GM10847 (cell line): ENCODE measurements around the gene SLC18B1.

Source experiments
- POLR2A ChIP-seq: IDR thresholded peaks from 2 replicates; pipeline ENCODE4 v1.6.1; 2011; ENCODE audit not compliant: insufficient read length; ENCODE audit errors: extremely low read depth

Gene SLC18B1

DNA sequence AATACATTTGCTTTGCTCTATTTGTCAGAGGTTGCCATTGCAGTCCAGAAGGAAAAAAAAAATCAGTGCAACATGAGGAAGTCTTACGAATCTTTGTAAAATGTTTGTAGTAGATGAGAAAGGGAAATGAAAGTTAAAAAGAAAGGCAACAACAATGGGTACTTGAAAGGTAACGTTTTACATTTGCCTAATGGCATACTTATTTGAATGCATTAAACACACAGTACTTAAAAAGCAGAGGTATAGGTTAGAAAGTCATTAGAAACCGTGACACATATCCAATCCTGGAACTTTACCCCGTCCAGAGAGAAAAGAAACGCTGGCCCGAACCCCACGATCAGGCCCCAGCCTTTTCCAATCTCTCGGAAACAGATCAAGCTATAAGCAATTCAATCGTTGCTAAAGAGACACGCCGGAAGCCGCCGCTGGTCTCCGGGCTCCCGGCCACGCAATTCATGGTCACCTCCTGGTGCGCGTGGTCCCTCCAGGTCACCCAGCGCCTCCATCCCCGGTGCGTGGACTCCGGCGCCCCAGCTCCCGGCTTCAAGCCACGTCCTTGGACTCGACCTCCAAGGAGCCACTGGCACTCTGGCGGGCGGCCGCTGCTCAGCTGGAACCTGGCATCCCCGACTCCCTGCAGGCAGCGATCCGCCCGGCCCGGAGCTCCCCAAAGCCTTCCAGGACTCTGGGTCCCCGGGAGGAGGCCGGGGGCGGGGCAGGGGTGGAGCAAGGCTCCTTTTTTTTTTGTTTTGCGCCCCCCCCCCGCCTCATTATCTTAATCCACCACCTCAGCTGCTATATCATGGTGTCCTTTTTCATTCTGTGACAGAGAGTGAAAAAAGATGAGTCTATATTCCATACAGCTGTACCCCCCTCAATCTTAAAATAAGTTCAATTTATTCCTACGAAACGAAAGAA is at the start of gene SLC18B1:
SLC18B1 (minus strand) TSS at position 687 of the 918 bp plus-strand sequence; CDS start at position 506, 181 bp downstream.
- peak; percentile 27 for TF ChIP-seq POLR2A

- no peak for TF ChIP-seq POLR2A
These were observed 45.0 kb upstream of the SLC18B1 start for GRCh38 chr6:132843316-132844035.

DNA sequence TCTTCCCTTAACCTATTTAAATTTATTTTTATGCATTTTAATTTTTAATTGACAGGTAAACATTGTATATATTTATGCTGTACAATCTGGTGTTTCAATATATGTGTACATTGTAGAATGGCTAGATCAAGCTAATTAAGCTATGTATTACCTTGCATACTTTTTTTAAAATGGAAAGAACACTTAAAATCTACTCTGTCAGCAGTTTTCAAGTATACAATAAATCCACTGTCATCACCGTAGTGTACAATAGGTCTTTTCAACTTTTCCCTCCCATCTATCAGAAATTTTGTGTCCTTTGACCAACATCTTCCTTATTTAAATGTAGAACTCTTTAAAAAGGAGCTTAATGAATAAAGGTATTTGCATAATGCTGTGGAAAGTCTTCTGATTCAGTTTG is 43.5 kb upstream of the SLC18B1 start:
- no peak for TF ChIP-seq POLR2A

GRCh38 chr6:132832891-132833290 is 34.5 kb upstream of the SLC18B1 start:
- TF ChIP-seq POLR2A = no peak

- TF ChIP-seq POLR2A = no peak
These were observed 31.9 kb upstream of the SLC18B1 start for GRCh38 chr6:132830334-132830751.

DNA sequence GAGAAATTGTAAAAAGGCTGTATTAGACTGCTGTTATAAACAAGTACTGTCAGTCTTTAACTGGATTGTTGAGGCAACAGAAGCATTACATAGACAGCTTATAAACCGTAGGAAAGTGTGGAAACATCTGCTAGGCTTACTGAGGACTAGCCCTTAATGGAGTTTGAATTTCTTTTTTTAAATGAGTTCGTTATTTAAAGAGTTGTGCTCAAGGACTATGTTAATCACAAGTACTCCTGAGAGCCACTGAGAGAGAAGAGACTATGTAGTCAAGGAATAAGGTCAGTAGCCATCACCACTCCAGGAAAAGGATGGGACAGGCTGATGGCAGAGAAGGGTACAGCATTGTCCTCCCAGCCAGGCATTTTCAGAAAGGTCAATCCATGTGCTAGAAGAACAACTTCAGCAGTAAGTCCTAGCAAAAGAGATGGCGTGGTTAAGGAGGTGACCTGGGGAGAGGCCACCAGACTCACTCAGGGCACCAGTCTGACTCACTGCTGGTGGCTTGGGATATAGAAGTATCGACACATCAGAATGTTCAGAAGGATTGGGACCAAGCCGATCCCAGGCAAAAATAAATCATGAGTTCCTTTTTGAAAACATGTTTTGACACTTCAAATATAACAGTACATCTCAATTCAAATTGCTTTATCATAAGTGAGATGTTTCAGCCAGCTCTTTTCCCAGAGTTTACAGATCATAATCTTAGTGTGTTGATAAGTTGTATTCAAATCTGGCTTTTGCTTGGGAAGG is 22.4 kb upstream of the SLC18B1 start:
- TF ChIP-seq POLR2A = no peak

- TF ChIP-seq POLR2A = no peak
These were observed 21.1 kb upstream of the SLC18B1 start for GRCh38 chr6:132819405-132820161.

DNA sequence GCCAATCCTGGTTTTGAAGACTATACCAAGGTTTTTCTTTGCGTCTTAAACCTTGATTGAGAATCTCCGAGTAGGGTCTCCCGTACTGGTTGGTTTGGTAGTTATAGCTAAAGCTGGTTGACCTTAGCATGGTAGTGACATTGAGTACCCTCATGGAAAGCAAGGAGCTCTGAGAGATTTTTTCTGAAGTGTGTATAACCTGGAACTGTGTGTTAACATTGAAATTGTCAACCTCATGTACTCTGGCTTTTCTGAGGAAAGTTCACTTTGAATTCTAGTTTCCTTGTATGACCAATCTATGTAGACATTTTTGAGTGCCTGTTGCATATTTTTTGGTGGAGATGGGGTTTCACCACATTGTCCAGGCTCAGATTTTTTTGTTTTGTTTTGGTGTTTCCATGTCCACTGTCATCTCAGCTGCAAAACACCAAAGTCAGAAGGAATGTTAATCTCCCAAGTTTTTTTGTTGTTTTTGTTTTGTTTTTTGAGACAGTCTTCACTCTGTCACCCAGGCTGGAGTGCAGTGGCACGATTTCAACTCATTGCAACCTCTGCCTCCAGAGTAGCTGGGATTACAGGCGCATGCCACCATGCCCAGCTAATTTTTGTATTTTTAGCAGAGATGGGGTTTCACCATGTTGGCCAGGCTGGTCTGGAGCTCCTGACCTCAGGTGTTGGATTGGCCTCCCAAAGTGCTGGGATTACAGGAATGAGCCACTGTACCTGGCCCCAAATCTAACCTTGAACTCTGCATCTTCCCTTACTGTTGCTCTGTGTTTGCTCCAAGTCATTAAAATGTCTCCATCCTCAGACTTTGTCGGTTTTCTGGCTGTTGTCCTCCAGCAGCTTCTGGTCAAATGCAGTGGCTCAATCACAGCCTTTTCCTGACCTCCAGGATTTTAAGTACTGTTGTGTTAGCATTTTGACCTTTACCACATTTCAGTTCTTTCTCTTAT is 20.2 kb upstream of the SLC18B1 start:
- peak; percentile 25 for TF ChIP-seq POLR2A

- TF ChIP-seq POLR2A = no peak
These were observed 19.3 kb upstream of the SLC18B1 start for GRCh38 chr6:132817554-132818403.

- TF ChIP-seq POLR2A = no peak
These were observed 18.2 kb upstream of the SLC18B1 start for GRCh38 chr6:132816660-132817059.

- TF ChIP-seq POLR2A = no peak
These were observed 16.5 kb upstream of the SLC18B1 start for GRCh38 chr6:132814716-132815570.
